NK-92 treated with Interleukin-12 subunit alpha and Interleukin-12 subunit beta, amount 100 ng/mL, for 24 hours (cell line): Measurements from ENCODE around the gene UNC50.
"Not testable (repeated sequence)": the region's sequence is repeated elsewhere in the genome, so short reads cannot be mapped to it uniquely, and the experiment has no call there.

Source experiments
- DNase-seq: peaks from one replicate; lab custom pipeline; 2025; lab: John Stamatoyannopoulos, UW

UNC50 gene

DNA sequence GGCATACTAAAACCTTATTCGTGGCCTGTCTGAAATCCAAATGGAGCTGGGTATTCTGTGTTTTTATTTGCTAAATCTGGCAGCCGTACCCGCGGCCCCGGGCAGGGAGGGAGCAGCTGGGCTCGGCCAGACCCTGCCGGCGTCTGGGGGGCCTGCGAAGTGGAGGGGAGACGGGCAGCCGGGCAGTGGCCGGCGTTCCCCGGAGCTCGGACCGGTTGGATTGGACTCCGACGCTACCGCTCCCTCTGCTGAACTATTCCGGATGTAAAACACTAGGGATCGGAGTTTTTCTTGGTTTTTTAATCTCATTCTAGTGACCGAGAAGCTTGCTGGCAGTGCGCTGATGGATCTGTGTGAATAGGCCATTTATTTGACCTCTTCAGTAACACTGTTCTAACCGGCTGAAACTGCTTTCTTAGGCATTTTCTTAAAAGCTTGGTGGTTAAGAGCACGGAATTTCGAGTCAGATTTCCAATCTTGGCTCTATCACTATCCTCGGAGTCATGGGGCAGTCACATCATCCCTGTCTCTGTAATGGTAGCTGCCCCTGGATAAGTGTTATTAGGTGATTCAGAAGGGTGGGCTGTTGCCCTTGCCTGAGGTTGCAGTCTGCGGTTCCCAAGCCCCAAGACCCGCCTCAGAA, 694 bp downstream of the UNC50 start:
- DNase-seq = no peak

DNA sequence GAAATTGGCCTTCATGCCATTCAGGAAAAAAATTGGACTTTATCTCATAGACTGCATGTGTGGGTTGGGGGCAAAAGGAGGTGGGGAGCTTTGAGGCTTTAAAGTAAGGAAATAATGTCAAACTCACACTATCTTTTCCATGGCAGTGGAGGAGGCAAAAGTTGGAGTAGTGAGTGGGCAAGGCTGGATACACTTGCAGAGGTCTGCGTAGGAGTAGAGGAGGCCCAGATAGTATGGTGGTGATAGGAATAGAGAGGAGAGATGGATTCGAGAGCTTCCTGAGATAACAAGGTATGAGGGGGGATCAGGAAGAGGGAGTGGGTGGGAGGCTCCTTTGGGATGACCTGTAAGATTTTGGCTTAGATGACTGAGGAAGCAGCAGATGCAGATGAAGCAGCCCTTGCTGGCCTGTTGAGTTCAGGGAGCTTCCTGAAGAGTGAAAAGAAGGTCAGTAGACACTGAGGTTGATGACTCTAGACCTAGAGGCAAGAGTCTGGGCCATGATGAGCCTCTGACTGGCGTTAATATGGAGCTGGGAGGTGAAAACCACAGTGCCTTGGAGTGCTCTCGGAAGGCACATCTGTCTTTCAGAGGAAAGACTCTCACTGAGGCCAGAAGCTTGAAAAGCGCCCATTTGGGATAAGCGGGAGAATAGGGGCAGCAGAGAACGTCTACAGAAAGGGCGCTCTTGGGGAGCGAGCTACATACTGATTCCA, 5.8 kb downstream of the UNC50 start:
- DNase-seq = no peak

GRCh38 chr2:98615481-98615880, 7.1 kb downstream of the UNC50 start:
- DNase-seq = no peak

GRCh38 chr2:98617149-98617548, 8.8 kb downstream of the UNC50 start:
- DNase-seq = no peak

GRCh38 chr2:98623657-98624056, 15.3 kb downstream of the UNC50 start:
- no peak for DNase-seq

DNA sequence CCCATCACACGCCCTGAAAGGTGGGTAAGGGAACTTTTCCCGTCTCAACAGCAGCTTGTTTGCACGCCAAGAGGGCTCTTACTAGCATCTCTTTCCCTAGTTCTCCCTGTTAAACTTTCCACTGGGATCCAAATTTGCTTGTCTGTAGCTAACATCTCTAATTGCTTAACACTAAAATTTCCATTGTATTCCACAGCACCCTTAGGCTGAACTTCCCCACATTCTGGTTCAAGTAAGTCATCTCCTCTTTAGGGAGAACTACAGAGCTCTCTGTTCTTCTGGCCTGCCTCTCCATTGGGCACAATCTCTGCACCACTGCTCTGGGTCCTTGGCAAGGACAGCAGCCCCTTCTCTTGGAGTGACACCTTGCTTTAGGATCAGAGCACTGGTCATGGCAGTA, 24.0 kb downstream of the UNC50 start:
- no peak for DNase-seq

GRCh38 chr2:98634406-98635092, 26.2 kb downstream of the UNC50 start:
- DNase-seq = peak; percentile 15

DNA sequence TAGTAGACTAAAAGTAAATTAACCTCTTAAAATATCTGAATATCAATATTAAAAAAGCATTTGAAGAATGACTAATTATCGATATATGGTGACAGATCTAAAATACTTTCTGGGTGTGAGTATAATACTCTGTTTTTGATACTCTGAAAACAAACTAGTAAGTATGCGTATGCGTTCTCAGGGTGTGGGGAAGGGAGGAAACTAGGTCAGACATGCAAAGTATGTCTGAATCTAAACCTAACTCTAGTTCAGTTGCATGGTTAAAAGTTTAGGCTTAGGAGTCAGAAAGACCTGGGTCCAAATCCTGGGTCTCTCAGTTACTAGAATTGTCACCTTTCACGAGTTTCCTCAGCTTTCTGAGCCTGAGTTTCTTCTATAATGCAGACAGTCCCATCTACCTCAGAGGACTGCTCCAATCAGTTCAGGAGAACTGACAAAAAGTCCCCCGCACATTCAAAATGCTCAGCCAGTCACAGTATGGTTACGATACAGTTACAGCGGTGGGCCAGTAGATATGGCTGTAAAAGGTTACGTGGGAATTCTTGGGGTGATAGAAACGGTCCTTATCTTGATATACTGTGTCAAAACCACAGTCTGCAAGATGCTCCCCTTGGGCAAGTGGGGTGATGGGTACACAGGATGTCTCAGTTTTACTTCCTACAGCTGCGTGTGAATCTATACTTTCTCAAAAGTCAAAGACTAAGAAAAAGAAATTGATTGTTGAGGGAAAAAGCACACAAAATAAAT, 29.2 kb downstream of the UNC50 start:
- DNase-seq = no peak

GRCh38 chr2:98643496-98644100, 35.2 kb downstream of the UNC50 start:
- DNase-seq = no peak

GRCh38 chr2:98647636-98648035, 39.2 kb downstream of the UNC50 start:
- DNase-seq = no peak

GRCh38 chr2:98648451-98648850, 40.1 kb downstream of the UNC50 start:
- DNase-seq = no peak

DNA sequence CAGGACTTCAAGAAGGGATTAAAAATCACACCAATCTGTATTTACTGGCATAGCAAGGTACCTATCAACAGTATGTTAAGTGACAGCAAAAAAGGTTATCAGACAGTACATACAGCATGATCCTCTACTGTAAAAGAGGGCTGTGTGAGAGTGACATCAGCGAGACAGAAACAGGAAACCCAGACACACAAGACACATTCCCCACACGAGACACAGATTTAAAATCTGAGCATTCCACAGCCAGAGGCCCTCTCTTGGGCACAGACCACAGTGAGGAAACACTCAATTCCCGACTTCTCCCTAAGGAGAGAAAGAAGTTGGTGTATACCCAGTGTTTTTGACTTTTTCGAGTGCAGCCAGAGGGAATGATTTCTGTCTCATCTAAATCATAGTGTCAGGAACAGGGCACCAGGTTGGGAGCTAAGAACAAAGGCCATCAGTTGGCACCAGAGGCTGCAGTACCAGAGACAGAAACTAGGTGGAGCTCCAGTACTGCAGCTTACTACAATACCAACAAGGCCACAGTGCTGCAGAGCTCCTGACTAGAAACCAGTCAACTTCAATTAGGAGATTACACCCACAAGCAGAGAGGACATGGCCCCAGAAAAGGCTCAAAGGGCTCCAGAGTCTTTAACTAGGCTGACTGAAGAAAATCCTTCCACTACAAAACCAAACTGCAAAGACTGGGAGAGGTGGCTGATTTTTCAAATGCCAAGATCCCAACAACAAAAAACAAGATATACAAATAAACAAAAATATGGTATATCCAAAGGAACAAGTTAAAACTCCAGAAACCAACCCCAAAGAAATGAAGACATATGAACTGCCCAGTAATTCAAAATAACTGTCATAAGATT, 41.0 kb downstream of the UNC50 start:
- DNase-seq = peak; percentile 25

- DNase-seq = no peak
Observed at GRCh38 chr2:98649992-98650375, 41.6 kb downstream of the UNC50 start.

DNA sequence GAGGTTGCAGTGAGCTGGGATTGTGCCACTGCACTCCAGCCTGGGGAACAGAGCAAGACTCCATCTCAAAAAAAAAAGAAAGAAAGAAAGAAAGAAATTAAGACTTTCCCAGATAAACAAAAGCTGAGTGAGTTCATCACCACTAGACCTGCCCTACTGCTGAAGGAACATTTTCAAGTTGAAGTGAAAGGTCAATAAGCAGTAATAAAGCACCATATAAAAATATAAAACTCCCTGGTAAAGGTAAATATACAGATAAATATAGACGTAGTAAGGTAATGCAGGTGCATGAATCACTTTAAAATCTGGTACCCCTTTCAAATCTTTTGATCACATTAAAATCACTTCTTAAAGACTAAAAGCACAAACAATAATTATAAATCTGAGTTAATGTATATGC, 42.6 kb downstream of the UNC50 start:
- DNase-seq = no peak

- DNase-seq = no peak
Observed at GRCh38 chr2:98654699-98655495, 46.5 kb downstream of the UNC50 start.

DNA sequence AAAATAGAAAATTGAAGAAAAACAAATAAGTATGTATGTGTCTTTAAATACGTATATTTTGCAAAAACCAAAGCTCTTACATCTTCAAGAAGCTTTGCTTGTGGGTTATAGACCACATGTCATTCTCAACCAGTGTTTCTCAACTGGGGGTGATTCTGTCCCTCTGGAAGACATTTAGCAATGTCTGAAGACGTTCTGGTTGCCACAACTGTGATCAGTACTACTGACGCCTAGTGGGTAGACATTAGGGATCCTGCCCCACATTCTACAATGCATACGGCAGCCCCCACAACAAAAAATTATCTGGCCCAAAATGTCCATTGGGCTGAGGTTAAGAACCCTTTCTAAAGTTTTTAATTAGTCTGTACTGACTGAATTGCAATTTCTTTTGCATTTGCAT, 48.4 kb downstream of the UNC50 start:
- no peak for DNase-seq

- DNase-seq = no peak
Observed at GRCh38 chr2:98658816-98659490, 50.6 kb downstream of the UNC50 start.

DNA sequence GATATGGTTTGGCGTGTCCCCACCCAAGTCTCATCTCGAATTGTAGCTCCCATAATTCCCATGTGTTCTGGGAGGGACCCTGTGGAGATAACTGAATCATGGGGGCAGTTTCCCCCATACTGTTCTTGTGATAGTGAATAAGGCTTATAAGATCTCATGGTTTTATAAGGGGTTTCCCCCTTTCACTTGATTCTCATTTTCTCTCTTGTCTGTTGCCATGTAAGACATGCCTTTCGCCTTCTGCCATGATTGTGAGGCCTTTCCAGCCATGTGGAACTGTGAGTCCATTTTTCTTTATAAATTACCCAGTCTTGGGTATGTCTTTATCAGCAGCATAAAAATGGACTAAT, 51.1 kb downstream of the UNC50 start:
- DNase-seq = not testable (repeated sequence)

GRCh38 chr2:98663511-98664090, 55.2 kb downstream of the UNC50 start:
- DNase-seq = no peak

- no peak for DNase-seq
Observed at GRCh38 chr2:98664323-98664722, 55.9 kb downstream of the UNC50 start.
